Liver (tissue), 9 donors: Measurements from ENCODE around the gene ACOXL. TPM values are rescaled to one million over a fixed set of nuclear protein-coding genes. Genes with fewer than 3 reads are reported as not detected.

Experiments used
- DNase-seq: peaks from one replicate; pipeline ENCODE4 v3.0.0-alpha.2; 2017; ENCODE audit warnings: low spot score
- H3K27ac ChIP-seq, 2 donors: one replicate each; pipeline ENCODE4 v1.7.0; 2013; ENCODE audit warnings: inconsistent platforms in 2 of 2, low read length in 2 of 2, control low read depth in 1 of 2, low read depth in 1 of 2, mild to moderate bottlenecking in 1 of 2
- H3K27me3 ChIP-seq, 4 donors: one replicate each; pipeline versions ENCODE4 v1.6.1 to v1.7.0; 2013; ENCODE audit warnings: low read length in 3 of 4, inconsistent platforms in 1 of 4, mild to moderate bottlenecking in 1 of 4, moderate library complexity in 1 of 4; ENCODE audit not compliant: control insufficient read depth in 4 of 4, insufficient read depth in 4 of 4
- H3K36me3 ChIP-seq, 4 donors: one replicate each; pipeline versions ENCODE4 v1.6.1 to v1.7.0; 2013; ENCODE audit warnings: low read length in 3 of 4, mild to moderate bottlenecking in 3 of 4, low read depth in 1 of 4, moderate library complexity in 1 of 4; ENCODE audit not compliant: control insufficient read depth in 4 of 4, insufficient read depth in 3 of 4
- H3K4me1 ChIP-seq, 4 donors: one replicate each; pipeline versions ENCODE4 v1.6.1 to v1.7.0; 2013; ENCODE audit warnings: low read length in 3 of 4, mild to moderate bottlenecking in 3 of 4, moderate library complexity in 1 of 4; ENCODE audit not compliant: control insufficient read depth in 4 of 4, insufficient read depth in 4 of 4
- H3K4me3 ChIP-seq, 3 donors: one replicate each; pipeline versions ENCODE4 v1.6.1 to v1.7.0; 2013; ENCODE audit warnings: low read length in 3 of 3, control low read depth in 1 of 3, low read depth in 1 of 3, mild to moderate bottlenecking in 1 of 3
- H3K9ac ChIP-seq, 2 donors: one replicate each; pipeline ENCODE4 v1.7.0; 2013; ENCODE audit warnings: low read length in 2 of 2, mild to moderate bottlenecking in 2 of 2, moderate library complexity in 2 of 2, control low read depth in 1 of 2, low read depth in 1 of 2
- H3K9me3 ChIP-seq, 4 donors: one replicate each; pipeline versions ENCODE4 v1.6.1 to v1.7.0; 2013; ENCODE audit warnings: low read length in 3 of 4; ENCODE audit not compliant: control insufficient read depth in 4 of 4
- EGR1 ChIP-seq, 2 donors: IDR thresholded peaks; 2 replicates each; pipeline ENCODE4 v1.6.1; 2016 to 2018; ENCODE audit warnings: antibody characterized with exemption in 2 of 2, low read depth in 2 of 2
- HNF4A ChIP-seq, 2 donors: conservative IDR thresholded peaks; 2 replicates each; pipeline ENCODE4 v1.6.1; 2016; ENCODE audit warnings: antibody characterized with exemption in 2 of 2, mild to moderate bottlenecking in 2 of 2
- HNF4G ChIP-seq: IDR thresholded peaks from 2 replicates; pipeline ENCODE4 v1.6.1; 2016; ENCODE audit warnings: antibody characterized with exemption
- MAX ChIP-seq: IDR thresholded peaks from 2 replicates; pipeline ENCODE4 v1.6.1; 2016; ENCODE audit warnings: antibody characterized with exemption
- NR2F2 ChIP-seq: IDR thresholded peaks from 2 replicates; pipeline ENCODE4 v1.6.1; 2016; ENCODE audit warnings: antibody characterized with exemption
- RAD21 ChIP-seq, 2 donors: IDR thresholded peaks; 2 replicates each; pipeline ENCODE4 v1.6.1; 2016; ENCODE audit warnings: antibody characterized with exemption in 2 of 2, mild to moderate bottlenecking in 2 of 2
- ZBTB33 ChIP-seq: IDR thresholded peaks from 2 replicates; pipeline ENCODE4 v1.6.1; 2016; ENCODE audit warnings: antibody characterized with exemption
- WGBS: extraction: QIAGEN DNeasy Blood & Tissue Kit; methylation state at CpG from one replicate; pipeline ENCODE4 v1.1.7; 2013; 5-methylcytosine and 5-hydroxymethylcytosine counted together
- polyA plus RNA-seq, 2 donors: library from polyadenylated mRNA; stranded (reverse) in 1 of 2; unstranded in 1 of 2; fragments of 200-250 nt in 1 of 2; fragments of >200 nt in 1 of 2; fragmentation: Nextera tagmentation in 1 of 2; extraction: Ambion mirVana in 1 of 2; gene quantifications; one replicate each; pipeline versions ENCODE4 v1.2.1 to v1.2.3, GENCODE V29; 2013 to 2015
- total RNA-seq, 2 donors: library from RNA; depleted of rRNA; stranded (reverse); fragments of >200 nt; gene quantifications; one replicate each; pipeline ENCODE4 v1.2.3, GENCODE V29; 2014
- TF ChIP-seq, protein P1 (sequence below): IDR thresholded peaks from 2 replicates; pipeline ENCODE4 v1.6.1; 2016; ENCODE audit warnings: antibody characterized with exemption
- TF ChIP-seq, protein P2 (sequence below): IDR thresholded peaks from 2 replicates; pipeline ENCODE4 v1.6.1; 2016; ENCODE audit warnings: antibody characterized with exemption, mild to moderate bottlenecking
- donor health status: healthy.
- donor health status: healthy.
- donor health status: healthy.
- donor health status: healthy.
- donor health status: healthy.

The ACOXL gene
- total and polyA plus RNA-seq, 4 donors = 0.07 TPM; not detected in 3

GRCh38 chr2:110796716-110797301 is 64.4 kb downstream of the ACOXL start:
- H3K4me1 ChIP-seq = no peaks in the 10 kb centered on the region
- 78% methylated on average over 7 of the region's 7 CpGs for WGBS
- H3K9me3 ChIP-seq = no peaks in the 10 kb centered on the region
- no peaks in the 10 kb centered on the region for H3K36me3 ChIP-seq
- no peak overlapping the region for H3K9ac ChIP-seq
- H3K4me3 ChIP-seq = no peak overlapping the region
- no peak for TF ChIP-seq MAX
- TF ChIP-seq EGR1 (IDR thresholded peaks at IDR 0.05; ENCODE audit: low read depth in 2 of 2) = no peak
- no peak for TF ChIP-seq HNF4A (conservative IDR thresholded peaks at IDR 0.05)
- no peak overlapping the region for H3K27ac ChIP-seq
- peaks cover 0 to 6% (median 3%) of the 10 kb centered on the region in 4 donors for H3K27me3 ChIP-seq
- no peak for DNase-seq

GRCh38 chr2:110799376-110799775 is 67.0 kb downstream of the ACOXL start:
- no peaks in the 10 kb centered on the region for H3K9me3 ChIP-seq
- no peak overlapping the region for H3K27ac ChIP-seq
- no peaks in the 10 kb centered on the region for H3K36me3 ChIP-seq
- no peak for DNase-seq
- TF ChIP-seq, protein P1, sequence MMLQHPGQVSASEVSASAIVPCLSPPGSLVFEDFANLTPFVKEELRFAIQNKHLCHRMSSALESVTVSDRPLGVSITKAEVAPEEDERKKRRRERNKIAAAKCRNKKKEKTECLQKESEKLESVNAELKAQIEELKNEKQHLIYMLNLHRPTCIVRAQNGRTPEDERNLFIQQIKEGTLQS = no peak
- TF ChIP-seq ZBTB33 (no peak), MAX (no peak), EGR1 (IDR thresholded peaks at IDR 0.05; ENCODE audit: low read depth in 2 of 2) (no peak), HNF4G (no peak), NR2F2 (no peak), RAD21 (IDR thresholded peaks at IDR 0.05) (no peak)
- TF ChIP-seq, protein P2, sequence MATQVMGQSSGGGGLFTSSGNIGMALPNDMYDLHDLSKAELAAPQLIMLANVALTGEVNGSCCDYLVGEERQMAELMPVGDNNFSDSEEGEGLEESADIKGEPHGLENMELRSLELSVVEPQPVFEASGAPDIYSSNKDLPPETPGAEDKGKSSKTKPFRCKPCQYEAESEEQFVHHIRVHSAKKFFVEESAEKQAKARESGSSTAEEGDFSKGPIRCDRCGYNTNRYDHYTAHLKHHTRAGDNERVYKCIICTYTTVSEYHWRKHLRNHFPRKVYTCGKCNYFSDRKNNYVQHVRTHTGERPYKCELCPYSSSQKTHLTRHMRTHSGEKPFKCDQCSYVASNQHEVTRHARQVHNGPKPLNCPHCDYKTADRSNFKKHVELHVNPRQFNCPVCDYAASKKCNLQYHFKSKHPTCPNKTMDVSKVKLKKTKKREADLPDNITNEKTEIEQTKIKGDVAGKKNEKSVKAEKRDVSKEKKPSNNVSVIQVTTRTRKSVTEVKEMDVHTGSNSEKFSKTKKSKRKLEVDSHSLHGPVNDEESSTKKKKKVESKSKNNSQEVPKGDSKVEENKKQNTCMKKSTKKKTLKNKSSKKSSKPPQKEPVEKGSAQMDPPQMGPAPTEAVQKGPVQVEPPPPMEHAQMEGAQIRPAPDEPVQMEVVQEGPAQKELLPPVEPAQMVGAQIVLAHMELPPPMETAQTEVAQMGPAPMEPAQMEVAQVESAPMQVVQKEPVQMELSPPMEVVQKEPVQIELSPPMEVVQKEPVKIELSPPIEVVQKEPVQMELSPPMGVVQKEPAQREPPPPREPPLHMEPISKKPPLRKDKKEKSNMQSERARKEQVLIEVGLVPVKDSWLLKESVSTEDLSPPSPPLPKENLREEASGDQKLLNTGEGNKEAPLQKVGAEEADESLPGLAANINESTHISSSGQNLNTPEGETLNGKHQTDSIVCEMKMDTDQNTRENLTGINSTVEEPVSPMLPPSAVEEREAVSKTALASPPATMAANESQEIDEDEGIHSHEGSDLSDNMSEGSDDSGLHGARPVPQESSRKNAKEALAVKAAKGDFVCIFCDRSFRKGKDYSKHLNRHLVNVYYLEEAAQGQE = no peak
- 96% methylated on average over 3 of the region's 3 CpGs for WGBS
- H3K27me3 ChIP-seq = peaks cover 0 to 2% (median 0%) of the 10 kb centered on the region in 4 donors
- H3K9ac ChIP-seq = no peak overlapping the region
- no peaks in the 10 kb centered on the region for H3K4me1 ChIP-seq
- H3K4me3 ChIP-seq = no peak overlapping the region
